Hindlimb muscle (tissue), 1 donor: ENCODE measurements around the gene TRAPPC2. TPM values are rescaled to one million over a fixed set of nuclear protein-coding genes. Genes with fewer than 3 reads are reported as not detected.

Experiments used
- DNase-seq: peaks from one replicate; pipeline ENCODE4 v3.0.0-alpha.2; 2013
- polyA plus RNA-seq: library from polyadenylated mRNA; unstranded; fragments of 120-200 nt; gene quantifications from one replicate; pipeline ENCODE4 v1.2.1, GENCODE V29; 2013; ENCODE audit not compliant: insufficient read length

TRAPPC2 gene
- polyA plus RNA-seq, 1 donor: 10.4 TPM

DNA sequence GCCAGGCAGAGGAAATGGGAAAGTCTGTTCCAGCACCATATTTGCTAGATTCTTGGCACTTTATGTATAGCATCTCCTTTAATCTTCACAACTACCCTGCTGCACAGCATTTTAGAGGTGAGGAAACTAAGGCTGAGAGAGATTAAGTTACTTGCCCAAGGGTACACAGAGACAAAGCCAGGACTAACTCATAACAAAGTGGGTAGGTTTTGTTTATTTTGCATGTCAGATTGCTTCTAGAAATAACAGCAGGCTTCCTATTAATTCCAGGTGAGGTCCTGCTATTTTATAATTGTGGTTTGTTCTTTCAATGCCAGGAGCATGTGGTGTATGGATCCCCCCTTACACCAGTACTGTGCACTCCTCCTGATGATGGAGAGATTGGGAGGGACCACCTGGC, 66.5 kb downstream of the TRAPPC2 start:
- DNase-seq: no peak

DNA sequence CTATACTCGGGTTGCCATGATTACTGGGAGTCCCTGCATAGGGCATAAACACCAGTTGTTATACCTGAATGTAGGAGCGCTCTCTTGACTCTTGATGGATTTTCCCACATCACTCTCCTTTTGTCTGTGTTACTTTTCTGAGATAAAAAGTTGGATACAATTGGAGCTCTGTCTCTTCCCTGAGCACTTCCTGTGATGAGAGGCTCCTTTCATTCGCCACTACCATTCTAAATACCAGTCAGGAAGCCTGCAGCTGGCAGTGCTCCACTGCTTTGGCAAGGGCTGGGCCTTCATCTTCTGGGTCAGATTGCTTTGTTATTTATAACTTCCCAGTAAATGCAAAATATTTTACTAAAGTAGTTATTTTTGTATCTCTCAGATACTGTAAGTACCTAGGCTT, 67.6 kb downstream of the TRAPPC2 start:
- DNase-seq: no peak

- no peak for DNase-seq
Measured at GRCh38 chrX:13664020-13664419, 70.4 kb downstream of the TRAPPC2 start.

- peak; percentile 36 for DNase-seq
Measured at GRCh38 chrX:13662355-13662791, 72.0 kb downstream of the TRAPPC2 start.

Other genes with a start within 250 kb of the TRAPPC2 start
- 53.7 TPM for gene EGFL6, start 165.0 kb downstream of the TRAPPC2 start, polyA plus RNA-seq
- 4.2 TPM for gene TCEANC, start 81.5 kb downstream of the TRAPPC2 start, polyA plus RNA-seq
- 14.0 TPM for gene RAB9A, start 45.5 kb downstream of the TRAPPC2 start, polyA plus RNA-seq
- gene OFD1, start 128 bp upstream of the TRAPPC2 start, polyA plus RNA-seq: 21.6 TPM
- gene GPM6B, start 82.5 kb upstream of the TRAPPC2 start, polyA plus RNA-seq: 18.1 TPM